GM15510 (cell line): ENCODE measurements around the gene CGRRF1.

Experiments
- POLR2A ChIP-seq: IDR thresholded peaks from 3 replicates; pipeline ENCODE4 v1.6.1; 2011; ENCODE audit warnings: borderline replicate concordance; ENCODE audit not compliant: insufficient read length; ENCODE audit errors: extremely low read depth

Gene CGRRF1, protein sequence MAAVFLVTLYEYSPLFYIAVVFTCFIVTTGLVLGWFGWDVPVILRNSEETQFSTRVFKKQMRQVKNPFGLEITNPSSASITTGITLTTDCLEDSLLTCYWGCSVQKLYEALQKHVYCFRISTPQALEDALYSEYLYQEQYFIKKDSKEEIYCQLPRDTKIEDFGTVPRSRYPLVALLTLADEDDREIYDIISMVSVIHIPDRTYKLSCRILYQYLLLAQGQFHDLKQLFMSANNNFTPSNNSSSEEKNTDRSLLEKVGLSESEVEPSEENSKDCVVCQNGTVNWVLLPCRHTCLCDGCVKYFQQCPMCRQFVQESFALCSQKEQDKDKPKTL

DNA sequence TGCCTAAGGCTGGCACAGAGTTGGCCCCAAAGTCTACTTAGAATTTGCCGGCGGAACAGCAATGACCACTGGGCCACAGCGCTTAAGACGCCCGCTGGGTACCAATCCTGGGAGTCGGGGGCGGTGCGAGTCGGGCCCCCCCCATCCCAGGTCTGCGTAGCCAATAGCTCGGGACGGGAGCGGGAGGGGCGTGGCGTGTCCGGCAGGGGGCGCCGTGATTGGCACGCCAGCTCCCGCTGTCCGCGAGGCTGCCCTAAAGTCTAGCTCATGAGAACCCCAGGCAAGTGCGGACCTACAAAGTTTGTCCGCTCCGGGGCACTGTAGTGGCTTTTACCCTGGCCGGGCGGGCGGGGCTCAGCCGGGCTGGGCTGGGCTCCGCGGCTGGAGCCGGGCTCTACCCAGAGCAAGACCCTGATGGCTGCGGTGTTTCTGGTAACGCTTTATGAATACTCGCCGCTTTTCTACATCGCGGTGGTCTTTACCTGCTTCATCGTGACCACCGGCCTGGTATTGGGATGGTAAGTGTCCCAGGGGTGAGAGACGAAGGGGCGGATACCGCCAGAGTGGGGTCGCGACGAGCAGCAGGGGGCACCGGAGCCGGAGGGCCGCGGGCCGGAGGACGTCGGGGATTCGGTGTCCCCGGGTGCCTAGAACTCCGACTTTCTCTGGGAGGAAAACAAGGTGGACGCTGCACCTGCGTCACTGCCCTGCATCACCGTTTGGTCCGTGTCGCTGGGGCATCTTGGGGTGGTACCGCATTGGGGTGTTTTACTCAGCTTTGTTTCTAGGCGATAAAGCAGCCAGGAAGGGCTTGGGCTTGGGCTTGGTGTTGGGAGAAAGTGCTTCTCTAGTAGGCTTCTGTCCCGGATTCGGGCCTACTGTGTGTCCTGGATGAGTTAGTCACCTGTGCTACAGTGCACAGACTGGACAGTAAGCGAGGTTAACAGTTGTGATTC lies at the start of gene CGRRF1:
Gene CGRRF1 (plus strand): TSS at position 361 of the 956 bp plus-strand sequence. CDS start 54 bp downstream, at position 415.
- TF ChIP-seq POLR2A = peak; percentile 75

GRCh38 chr14:54462048-54462447 lies 47.7 kb upstream of the CGRRF1 start:
- TF ChIP-seq POLR2A = no peak

DNA sequence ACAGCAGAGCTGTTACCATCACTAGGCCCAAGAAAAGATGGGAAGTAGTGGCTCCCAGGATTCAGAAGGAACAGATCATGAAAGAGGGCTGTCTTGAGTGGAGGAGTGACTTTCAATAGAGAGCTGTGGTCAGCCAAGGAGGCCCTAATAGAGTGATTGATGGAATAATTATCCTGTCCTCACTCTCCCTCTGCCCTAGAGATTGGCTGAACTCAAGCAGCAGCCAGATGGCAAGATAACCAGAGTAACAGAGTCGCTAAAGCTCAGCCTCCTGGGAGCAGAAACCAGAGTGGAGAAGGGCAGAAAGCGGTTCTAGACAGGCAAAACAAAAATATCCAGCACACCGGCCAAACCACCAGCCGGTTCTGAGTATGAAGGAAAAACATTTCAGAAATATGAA lies 44.1 kb upstream of the CGRRF1 start:
- TF ChIP-seq POLR2A = no peak

DNA sequence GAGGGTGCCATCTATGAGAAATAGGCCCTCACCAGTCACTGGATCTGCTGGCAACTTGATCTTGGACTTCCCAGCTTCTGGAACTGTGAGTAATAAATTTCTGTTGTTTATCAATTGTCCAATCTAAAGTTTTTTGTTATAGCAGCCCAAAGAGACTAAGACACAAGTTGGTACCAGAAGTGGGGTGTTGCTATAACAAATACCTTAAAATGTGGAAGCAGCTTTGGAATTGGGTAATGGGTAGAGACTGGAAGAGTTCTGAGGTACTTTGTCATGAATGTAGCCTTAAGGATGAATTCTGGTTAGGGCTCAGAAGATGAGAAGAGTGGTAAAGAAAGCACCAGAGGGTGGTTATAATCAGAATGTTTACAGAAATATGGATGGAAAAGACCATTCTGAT lies 42.4 kb upstream of the CGRRF1 start:
- no peak for TF ChIP-seq POLR2A

- TF ChIP-seq POLR2A = no peak
Observed at GRCh38 chr14:54470701-54471100, 39.0 kb upstream of the CGRRF1 start.

GRCh38 chr14:54471641-54472040 lies 38.1 kb upstream of the CGRRF1 start:
- no peak for TF ChIP-seq POLR2A

DNA sequence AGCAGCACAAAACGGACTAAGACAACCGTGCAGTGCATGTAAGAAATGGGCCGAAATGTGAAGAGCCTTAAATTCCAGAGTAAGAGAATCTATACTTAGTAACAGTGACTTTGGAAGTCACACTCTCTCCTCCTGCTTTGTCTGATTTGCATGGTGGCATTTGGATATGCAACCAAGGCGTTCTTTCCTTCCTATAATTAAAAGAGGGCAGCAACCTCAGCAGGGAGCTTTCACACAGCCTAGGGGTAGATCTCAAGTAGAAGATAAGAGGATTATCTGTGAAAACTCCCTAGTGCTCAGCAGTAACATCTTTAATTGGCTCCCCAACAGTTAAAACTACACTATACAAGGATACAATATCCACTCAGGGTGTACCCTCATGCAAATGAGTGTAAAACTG lies 37.4 kb upstream of the CGRRF1 start:
- TF ChIP-seq POLR2A = no peak

GRCh38 chr14:54474232-54474793 lies 35.4 kb upstream of the CGRRF1 start:
- TF ChIP-seq POLR2A = no peak

- TF ChIP-seq POLR2A = no peak
Observed at GRCh38 chr14:54475187-54475899, 34.4 kb upstream of the CGRRF1 start.

GRCh38 chr14:54475911-54476310 lies 33.8 kb upstream of the CGRRF1 start:
- TF ChIP-seq POLR2A = no peak

- TF ChIP-seq POLR2A = no peak
Observed at GRCh38 chr14:54478636-54479215, 31.0 kb upstream of the CGRRF1 start.

DNA sequence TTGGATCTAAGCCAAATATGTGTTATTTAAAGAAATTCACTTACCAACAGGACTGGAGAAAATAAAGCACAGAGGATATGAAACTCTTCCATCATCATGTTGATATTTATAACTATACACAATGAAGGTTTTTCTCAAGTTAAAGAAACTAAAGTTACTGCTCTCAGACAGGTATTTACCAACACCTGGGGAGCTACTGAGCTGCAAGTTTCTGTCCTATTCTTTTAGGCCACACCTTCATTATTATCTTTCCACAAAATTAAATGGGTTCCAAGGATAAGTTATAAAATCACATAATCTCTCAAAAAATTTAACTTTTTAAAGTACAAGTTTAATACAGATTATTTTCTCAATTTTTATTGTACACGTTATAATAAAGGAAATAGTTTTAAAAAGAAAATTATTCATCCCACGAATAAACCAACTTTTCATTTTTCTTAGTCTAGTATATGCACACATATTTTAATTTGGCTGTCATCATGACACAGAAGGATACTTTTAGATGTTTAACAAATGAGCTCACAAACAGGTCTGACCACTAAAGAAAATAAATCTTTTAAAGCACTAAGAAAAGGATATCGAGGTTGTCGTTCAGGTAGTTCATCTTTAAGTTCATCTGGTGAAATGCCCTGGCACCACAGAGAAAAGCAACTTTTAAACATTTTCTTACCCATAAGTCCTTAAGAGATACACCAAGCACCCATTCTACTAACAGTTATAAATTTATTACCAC lies 28.7 kb upstream of the CGRRF1 start:
- no peak for TF ChIP-seq POLR2A

DNA sequence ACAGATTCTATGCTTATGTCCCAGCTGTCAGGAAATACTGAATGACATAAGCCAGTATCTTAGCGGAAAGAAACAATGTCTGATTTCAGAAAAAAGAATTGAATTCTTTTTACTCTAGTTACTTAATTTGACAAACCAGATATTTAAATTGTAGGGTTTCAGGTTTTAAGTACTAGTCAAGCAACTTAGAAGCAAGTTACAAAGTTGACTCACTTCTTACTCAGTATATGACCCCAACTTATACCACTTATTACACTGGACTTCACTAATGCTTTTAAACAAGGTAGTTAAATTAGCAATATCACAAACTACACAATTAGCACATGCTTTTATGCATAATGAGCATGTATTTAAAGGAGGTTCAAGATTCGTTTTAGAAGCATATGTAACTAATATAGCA lies 28.0 kb upstream of the CGRRF1 start:
- TF ChIP-seq POLR2A = no peak
